Stomach (tissue), 9 donors: ENCODE data around the gene ACTN4. TPM values are rescaled to one million over a fixed set of nuclear protein-coding genes. Genes with fewer than 3 reads are reported as not detected.
A peak's percentile ranks its signal among the peaks of the same experiment; 100 is the strongest.
"Not testable (repeated sequence)": the region's sequence is repeated elsewhere in the genome, so short reads cannot be mapped to it uniquely, and the experiment has no call there.

ENCODE experiments used
- DNase-seq, 2 donors: peaks; one replicate each; pipeline versions ENCODE4 v3.0.0 to v3.0.0-alpha.2; 2013 to 2019
- H3K27ac ChIP-seq, 5 donors: fragments of 200-600 bp in 4 of 5; sonication (generic) in 4 of 5; one replicate each; pipeline ENCODE4 v1.5.1; 2013 to 2019; ENCODE audit warnings: mild to moderate bottlenecking in 1 of 5, moderate library complexity in 1 of 5
- H3K27me3 ChIP-seq, 3 donors: fragments of 200-600 bp; sonication (generic); one replicate each; pipeline ENCODE4 v1.5.1; 2017 to 2019; ENCODE audit warnings: mixed run types in 1 of 3
- H3K36me3 ChIP-seq, 4 donors: fragments of 200-600 bp; sonication (generic); 1 replicate in 3 of 4; 2 replicates in 1 of 4; pipeline ENCODE4 v1.5.1; 2016 to 2019
- H3K4me1 ChIP-seq, 4 donors: fragments of 200-600 bp; sonication (generic); one replicate each; pipeline ENCODE4 v1.5.1; 2016 to 2019
- H3K4me3 ChIP-seq, 4 donors: fragments of 200-600 bp; sonication (generic) in 3 of 4; one replicate each; pipeline ENCODE4 v1.5.1; 2016 to 2019; ENCODE audit warnings: mild to moderate bottlenecking in 1 of 4
- H3K9me3 ChIP-seq, 4 donors: fragments of 200-600 bp; sonication (generic); one replicate each; pipeline ENCODE4 v1.5.1; 2016 to 2019
- CTCF ChIP-seq, 7 experiments: fragments of 450-650 bp in 4 of 7; fragments of 200-600 bp in 3 of 7; sonication (generic) in 3 of 7; IDR thresholded peaks; one replicate each; pipeline ENCODE4 v1.5.1; 2016 to 2019; ENCODE audit warnings: antibody characterized with exemption in 7 of 7, control low read depth in 2 of 7, mild to moderate bottlenecking in 1 of 7
- EP300 ChIP-seq: sonication (generic); formaldehyde crosslinking; IDR thresholded peaks from one replicate; pipeline ENCODE4 v1.6.1; 2017; ENCODE audit warnings: antibody characterized with exemption
- POLR2A ChIP-seq, 4 donors: fragments of 450-650 bp; IDR thresholded peaks; one replicate each; pipeline ENCODE4 v1.6.1; 2016; ENCODE audit warnings: antibody characterized with exemption in 4 of 4, control low read depth in 2 of 4, mild to moderate bottlenecking in 1 of 4, moderate library complexity in 1 of 4
- POLR2AphosphoS5 ChIP-seq, 3 donors: sonication (generic); formaldehyde crosslinking; IDR thresholded peaks; one replicate each; pipeline ENCODE4 v1.6.1; 2016; ENCODE audit warnings: antibody characterized with exemption in 3 of 3
- WGBS, 5 donors: extraction: QIAGEN DNeasy Blood & Tissue Kit in 3 of 5; methylation state at CpG; one replicate each; pipeline versions ENCODE4 v1.1.5 to v1.1.7; 2013 to 2018; 5-methylcytosine and 5-hydroxymethylcytosine counted together
- intact Hi-C: fragments of 100-400 bp; cut with DNase I; formaldehyde crosslinking; loops from one replicate; pipeline ENCODE4 v1.15.1; 2023; ENCODE audit warnings: low total_unique reads
- polyA plus RNA-seq, 3 donors: library from polyadenylated mRNA; stranded (reverse); fragments of 200-250 nt; gene quantifications; one replicate each; pipeline ENCODE4 v1.2.3, GENCODE V29; 2013
- total RNA-seq, 5 donors: library from RNA; depleted of rRNA; stranded (reverse); fragments of >200 nt; gene quantifications; one replicate each; pipeline versions ENCODE4 v1.1.0 to v1.2.3, GENCODE V29; 2014 to 2016
- donor health status: healthy with polysubstance abuse.
- donor health status: Bipolar disorder and iron deficiency.
- donor health status: healthy.

Gene ACTN4
- total and polyA plus RNA-seq, 8 donors, result 55.3 to 343 (median 261) TPM

GRCh38 chr19:38759590-38760003 lies 112.1 kb downstream of the ACTN4 start:
- WGBS, 5 donors, result 46 to 58% (median 53%) methylated on average over 10 of the region's 10 CpGs
- no peaks in the 10 kb centered on the region for H3K27me3 ChIP-seq
- no peaks in the 10 kb centered on the region for H3K4me1 ChIP-seq
- H3K9me3 ChIP-seq, result no peaks in the 10 kb centered on the region
- H3K27ac ChIP-seq, result no peak overlapping the region
- H3K36me3 ChIP-seq, result no peaks in the 10 kb centered on the region
- intact Hi-C loops, result no loop called here
- TF ChIP-seq POLR2AphosphoS5 (IDR thresholded peaks at IDR 0.05) (peak in 1 of 3 donors; percentile 9), POLR2A (IDR thresholded peaks at IDR 0.05) (no peak), CTCF (IDR thresholded peaks at IDR 0.05) (no peak), EP300 (no peak)
- H3K4me3 ChIP-seq, result no peak overlapping the region
- peak in 1 of 2 donors; percentile 40 for DNase-seq

GRCh38 chr19:38760805-38761517 lies 113.5 kb downstream of the ACTN4 start:
- intact Hi-C loops, H3K27ac ChIP-seq: not testable (repeated sequence)
- WGBS, 5 donors, result 49 to 74% (median 66%) methylated on average over 6 of the region's 6 CpGs

GRCh38 chr19:38761884-38762389 lies 114.5 kb downstream of the ACTN4 start:
- WGBS, 5 donors, result 94 to 96% (median 96%) methylated on average over 9 of the region's 9 CpGs
- H3K4me3 ChIP-seq, H3K4me1 ChIP-seq, H3K9me3 ChIP-seq, intact Hi-C loops, DNase-seq, H3K36me3 ChIP-seq, H3K27ac ChIP-seq, H3K27me3 ChIP-seq: not testable (repeated sequence)

More at GRCh38 chr19:38760805-38761517, 113.5 kb downstream of the ACTN4 start:
- DNase-seq, H3K27me3 ChIP-seq, H3K4me1 ChIP-seq, H3K36me3 ChIP-seq, H3K4me3 ChIP-seq, H3K9me3 ChIP-seq: not testable (repeated sequence)

GRCh38 chr19:38763795-38764220 lies 116.4 kb downstream of the ACTN4 start:
- H3K9me3 ChIP-seq, result no peaks in the 10 kb centered on the region
- no peak for DNase-seq

GRCh38 chr19:38765214-38765613 lies 117.8 kb downstream of the ACTN4 start:
- DNase-seq, result no peak
- intact Hi-C loops, result no loop called here
- no peaks in the 10 kb centered on the region for H3K27me3 ChIP-seq
- 92 to 98% (median 97%) methylated on average over 2 of the region's 2 CpGs for WGBS, 5 donors
- TF ChIP-seq POLR2AphosphoS5 (IDR thresholded peaks at IDR 0.05), result no peak
- no peak for TF ChIP-seq EP300
- TF ChIP-seq POLR2A (IDR thresholded peaks at IDR 0.05), result no peak
- TF ChIP-seq CTCF (IDR thresholded peaks at IDR 0.05), result no peak
- H3K4me1 ChIP-seq, result peaks cover 0 to 12% (median 8%) of the 10 kb centered on the region in 4 donors
- no peaks in the 10 kb centered on the region for H3K9me3 ChIP-seq
- no peaks in the 10 kb centered on the region for H3K36me3 ChIP-seq
- no peak overlapping the region for H3K27ac ChIP-seq
- H3K4me3 ChIP-seq, result no peak overlapping the region

More at GRCh38 chr19:38763795-38764220, 116.4 kb downstream of the ACTN4 start:
- H3K4me3 ChIP-seq, result no peak overlapping the region
- WGBS, 5 donors, result 84 to 94% (median 92%) methylated on average over 3 of the region's 3 CpGs
- H3K4me1 ChIP-seq, result no peaks in the 10 kb centered on the region
- H3K36me3 ChIP-seq, result no peaks in the 10 kb centered on the region
- H3K27ac ChIP-seq, result no peak overlapping the region
- H3K27me3 ChIP-seq, result no peaks in the 10 kb centered on the region
- no peak for TF ChIP-seq POLR2A (IDR thresholded peaks at IDR 0.05)
- TF ChIP-seq CTCF (IDR thresholded peaks at IDR 0.05), result no peak
- TF ChIP-seq POLR2AphosphoS5 (IDR thresholded peaks at IDR 0.05), result no peak
- no peak for TF ChIP-seq EP300
- intact Hi-C loops, result no loop called here
